ENCODE results near the gene SCAND1.

GRCh38 chr20:35910254-35910653 is 44.0 kb downstream of the SCAND1 start:
- TF ChIP-seq CTCF (IDR thresholded peaks at IDR 0.05), result no peak
- no peak for TF ChIP-seq POLR2A (IDR thresholded peaks at IDR 0.05)

All from uterus (tissue), 2 donors.